ENCODE results near the gene VTI1B.

GRCh38 chr14:67695394-67695949 is 21.0 kb upstream of the VTI1B start, which contains the start of gene RDH11:
- TF ChIP-seq CTCF (IDR thresholded peaks at IDR 0.05; ENCODE audit: extremely low read depth in 1 of 2, insufficient read depth in 1 of 2, low read depth in 1 of 2, low read length in 2 of 2): no peak
- TF ChIP-seq GATA2 (IDR thresholded peaks at IDR 0.05; ENCODE audit: insufficient read depth, insufficient read length, low read depth, low read length): no peak
- peak; percentile 94 for TF ChIP-seq POLR2A (IDR thresholded peaks at IDR 0.05; ENCODE audit: low read depth, low read length)
- no peak for TF ChIP-seq EZH2 (IDR thresholded peaks at IDR 0.05; ENCODE audit: borderline replicate concordance, low read depth, low read length, severe bottlenecking)
- TF ChIP-seq POLR2AphosphoS5 (IDR thresholded peaks at IDR 0.05; ENCODE audit: insufficient read depth, low read depth, low read length): peak; percentile 86

Measured in endothelial cell of umbilical vein (primary cell).